Measurements from ENCODE around the gene TMEM273. TPM values are rescaled to one million over a fixed set of nuclear protein-coding genes. Genes with fewer than 3 reads are reported as not detected.

TMEM273 gene
- total RNA-seq, 1 donor from 2014 or later = 0.39 TPM

GRCh38 chr10:49183596-49184542 lies 4.3 kb downstream of the TMEM273 start:
- TF ChIP-seq CTCF (IDR thresholded peaks at IDR 0.05; ENCODE audit: partially characterized antibody, unreplicated experiment) = no peak
- Mint-ChIP-seq H3K4me1 (ENCODE audit: low read depth, unreplicated experiment) (peaks cover 5% of the 10 kb centered on the region), H3K27me3 (ENCODE audit: unreplicated experiment) (peaks cover 4% of the 10 kb centered on the region), H3K36me3 (ENCODE audit: unreplicated experiment) (no peaks in the 10 kb centered on the region), H3K9me3 (ENCODE audit: unreplicated experiment) (peaks cover 2% of the 10 kb centered on the region), H3K4me3 (ENCODE audit: unreplicated experiment) (no peak overlapping the region), H3K27ac (ENCODE audit: unreplicated experiment) (no peak overlapping the region)
- no peak for DNase-seq

- Mint-ChIP-seq H3K27me3 (ENCODE audit: unreplicated experiment) (peaks cover 4% of the 10 kb centered on the region), H3K9me3 (ENCODE audit: unreplicated experiment) (peaks cover 5% of the 10 kb centered on the region), H3K4me1 (ENCODE audit: low read depth, unreplicated experiment) (peaks cover 10% of the 10 kb centered on the region), H3K4me3 (ENCODE audit: unreplicated experiment) (no peak overlapping the region), H3K27ac (ENCODE audit: unreplicated experiment) (no peak overlapping the region), H3K36me3 (ENCODE audit: unreplicated experiment) (no peaks in the 10 kb centered on the region)
- DNase-seq = no peak
- TF ChIP-seq CTCF (IDR thresholded peaks at IDR 0.05; ENCODE audit: partially characterized antibody, unreplicated experiment) = no peak
These were observed 5.4 kb downstream of the TMEM273 start for GRCh38 chr10:49182776-49183175.

GRCh38 chr10:49180444-49180860 lies 7.7 kb downstream of the TMEM273 start:
- Mint-ChIP-seq H3K36me3 (ENCODE audit: unreplicated experiment) (no peaks in the 10 kb centered on the region), H3K27ac (ENCODE audit: unreplicated experiment) (no peak overlapping the region)

GRCh38 chr10:49179699-49180443 lies 8.3 kb downstream of the TMEM273 start:
- Mint-ChIP-seq H3K4me1 (ENCODE audit: low read depth, unreplicated experiment) (peaks cover 30% of the 10 kb centered on the region), H3K27me3 (ENCODE audit: unreplicated experiment) (peaks cover 4% of the 10 kb centered on the region), H3K4me3 (ENCODE audit: unreplicated experiment) (no peak overlapping the region), H3K27ac (ENCODE audit: unreplicated experiment) (no peak overlapping the region), H3K9me3 (ENCODE audit: unreplicated experiment) (peaks cover 5% of the 10 kb centered on the region), H3K36me3 (ENCODE audit: unreplicated experiment) (no peaks in the 10 kb centered on the region)
- DNase-seq = no peak
- no peak for TF ChIP-seq CTCF (IDR thresholded peaks at IDR 0.05; ENCODE audit: partially characterized antibody, unreplicated experiment)

More at GRCh38 chr10:49180444-49180860, 7.7 kb downstream of the TMEM273 start:
- H3K4me1 Mint-ChIP-seq (ENCODE audit: low read depth, unreplicated experiment) = peaks cover 24% of the 10 kb centered on the region
- peaks cover 5% of the 10 kb centered on the region for H3K9me3 Mint-ChIP-seq (ENCODE audit: unreplicated experiment)
- H3K4me3 Mint-ChIP-seq (ENCODE audit: unreplicated experiment) = no peak overlapping the region
- no peak for DNase-seq
- no peak for TF ChIP-seq CTCF (IDR thresholded peaks at IDR 0.05; ENCODE audit: partially characterized antibody, unreplicated experiment)
- H3K27me3 Mint-ChIP-seq (ENCODE audit: unreplicated experiment) = peaks cover 2% of the 10 kb centered on the region
